OCI-LY3 (cell line): ENCODE data around the gene B3GLCT.

Source experiments
- H2AFZ ChIP-seq: fragments of 200-600, 300-600 bp; shearing (Covaris generic); 2 replicates; pipeline ENCODE4 v1.6.0; 2014; ENCODE audit warnings: antibody characterized with exemption, low read depth, low read length
- H3K27ac ChIP-seq: fragments of 200-600, 300-600 bp; sonication (generic); 2 replicates; pipeline ENCODE4 v1.5.1; 2014; ENCODE audit warnings: mild to moderate bottlenecking, low read length, moderate library complexity, mixed read lengths
- H3K27me3 ChIP-seq: fragments of 200-600, 300-600 bp; sonication (generic); 2 replicates; pipeline ENCODE4 v1.6.1; 2014; ENCODE audit warnings: low read depth, low read length, mixed read lengths
- H3K36me3 ChIP-seq: fragments of 200-600, 300-600 bp; sonication (generic); replicated peaks from 2 replicates; pipeline ENCODE3; 2014; ENCODE audit warnings: low read depth, low read length, mixed read lengths
- H3K4me1 ChIP-seq: fragments of 300-600, 200-600 bp; sonication (generic); 2 replicates; pipeline ENCODE4 v1.6.1; 2014; ENCODE audit warnings: low read length, mixed read lengths
- H3K4me2 ChIP-seq: fragments of 200-600, 300-600 bp; sonication (generic); 2 replicates; pipeline ENCODE4 v1.6.1; 2014; ENCODE audit warnings: low read length, mixed read lengths
- H3K4me3 ChIP-seq: fragments of 300-600, 200-600 bp; sonication (generic); 2 replicates; pipeline ENCODE4 v1.5.1; 2014; ENCODE audit warnings: antibody characterized with exemption, mild to moderate bottlenecking, low read length, moderate library complexity
- H3K79me2 ChIP-seq: fragments of 300-600, 200-600 bp; shearing (Covaris generic); 2 replicates; pipeline ENCODE4 v1.6.1; 2014; ENCODE audit warnings: mild to moderate bottlenecking, low read length, mixed read lengths
- H3K9ac ChIP-seq: fragments of 300-600, 200-600 bp; shearing (Covaris generic); 2 replicates; pipeline ENCODE4 v1.6.0; 2014; ENCODE audit warnings: mild to moderate bottlenecking, low read length, moderate library complexity
- H3K9me3 ChIP-seq: fragments of 200-600, 300-600 bp; shearing (Covaris generic); 2 replicates; pipeline ENCODE4 v1.6.1; 2014; ENCODE audit warnings: low read length, mixed read lengths; ENCODE audit not compliant: insufficient read depth
- H4K20me1 ChIP-seq: fragments of 200-600, 300-600 bp; sonication (generic); 2 replicates; pipeline ENCODE4 v1.6.1; 2016; ENCODE audit warnings: low read length, mixed read lengths; ENCODE audit not compliant: insufficient read depth
- CTCF ChIP-seq: fragments of 200-600, 300-600 bp; sonication (generic); IDR thresholded peaks from 2 replicates; pipeline ENCODE4 v1.5.1; 2014; ENCODE audit warnings: antibody characterized with exemption, low read length, low read depth
- EZH2phosphoT487 ChIP-seq: fragments of 200-600 bp; shearing (Covaris generic); IDR thresholded peaks from 2 replicates; pipeline ENCODE4 v1.6.1; 2018; ENCODE audit warnings: antibody characterized with exemption, mixed run types, low read depth

B3GLCT gene

GRCh38 chr13:31224963-31225559 is 25.3 kb downstream of the B3GLCT start:
- peak overlapping the region; percentile 45; the same call in 1 of the 2 replicates for H3K4me2 ChIP-seq
- no peak overlapping the region for H2AFZ ChIP-seq
- no peaks in the 10 kb centered on the region for H3K27me3 ChIP-seq
- no peaks in the 10 kb centered on the region for H3K79me2 ChIP-seq
- H3K4me3 ChIP-seq, result no peak overlapping the region
- no peaks in the 10 kb centered on the region for H3K9me3 ChIP-seq
- H3K9ac ChIP-seq, result no peak overlapping the region
- no peaks in the 10 kb centered on the region for H4K20me1 ChIP-seq
- H3K36me3 ChIP-seq, result no peaks in the 10 kb centered on the region
- H3K27ac ChIP-seq, result no peak overlapping the region
- TF ChIP-seq EZH2phosphoT487, result no peak
- TF ChIP-seq CTCF, result no peak
- H3K4me1 ChIP-seq, result peaks cover 17% of the 10 kb centered on the region

GRCh38 chr13:31225998-31226675 is 26.4 kb downstream of the B3GLCT start:
- Histone ChIP-seq H3K9me3 (no peaks in the 10 kb centered on the region), H3K27me3 (no peaks in the 10 kb centered on the region), H3K79me2 (no peaks in the 10 kb centered on the region), H3K36me3 (no peaks in the 10 kb centered on the region), H2AFZ (no peak overlapping the region), H3K4me1 (peaks cover 17% of the 10 kb centered on the region), H3K4me2 (no peak overlapping the region), H3K9ac (no peak overlapping the region), H4K20me1 (no peaks in the 10 kb centered on the region), H3K4me3 (no peak overlapping the region), H3K27ac (no peak overlapping the region)
- TF ChIP-seq EZH2phosphoT487, result no peak
- no peak for TF ChIP-seq CTCF

- Histone ChIP-seq H3K4me1 (peaks cover 17% of the 10 kb centered on the region), H3K9ac (no peak overlapping the region), H3K4me2 (no peak overlapping the region), H2AFZ (no peak overlapping the region), H3K27ac (no peak overlapping the region), H4K20me1 (no peaks in the 10 kb centered on the region), H3K79me2 (no peaks in the 10 kb centered on the region), H3K4me3 (no peak overlapping the region), H3K27me3 (no peaks in the 10 kb centered on the region), H3K36me3 (no peaks in the 10 kb centered on the region), H3K9me3 (no peaks in the 10 kb centered on the region)
- TF ChIP-seq CTCF, result no peak
- no peak for TF ChIP-seq EZH2phosphoT487
Measured at GRCh38 chr13:31227063-31227462, 27.3 kb downstream of the B3GLCT start.

GRCh38 chr13:31227870-31228269 is 28.1 kb downstream of the B3GLCT start:
- Histone ChIP-seq H3K27ac (no peak overlapping the region), H3K27me3 (no peaks in the 10 kb centered on the region), H3K9ac (no peak overlapping the region), H4K20me1 (no peaks in the 10 kb centered on the region), H3K4me3 (no peak overlapping the region), H3K79me2 (no peaks in the 10 kb centered on the region), H3K9me3 (no peaks in the 10 kb centered on the region), H3K4me1 (peaks cover 17% of the 10 kb centered on the region), H2AFZ (no peak overlapping the region), H3K36me3 (no peaks in the 10 kb centered on the region), H3K4me2 (no peak overlapping the region)
- no peak for TF ChIP-seq EZH2phosphoT487
- no peak for TF ChIP-seq CTCF
